Stimulated activated CD8-positive, alpha-beta memory T cell treated with anti-CD3 and anti-CD28 coated beads, Interleukin-4, amount 100 ng/mL, for 1 hour (primary cell): ENCODE data around the gene FAM219B.

Experiments used
- DNase-seq, 2 donors: peaks; one replicate each; pipeline ENCODE4 v3.0.0-alpha.2; 2020; ENCODE audit warnings: low read depth in 2 of 2, low spot score in 1 of 2

FAM219B gene

DNA sequence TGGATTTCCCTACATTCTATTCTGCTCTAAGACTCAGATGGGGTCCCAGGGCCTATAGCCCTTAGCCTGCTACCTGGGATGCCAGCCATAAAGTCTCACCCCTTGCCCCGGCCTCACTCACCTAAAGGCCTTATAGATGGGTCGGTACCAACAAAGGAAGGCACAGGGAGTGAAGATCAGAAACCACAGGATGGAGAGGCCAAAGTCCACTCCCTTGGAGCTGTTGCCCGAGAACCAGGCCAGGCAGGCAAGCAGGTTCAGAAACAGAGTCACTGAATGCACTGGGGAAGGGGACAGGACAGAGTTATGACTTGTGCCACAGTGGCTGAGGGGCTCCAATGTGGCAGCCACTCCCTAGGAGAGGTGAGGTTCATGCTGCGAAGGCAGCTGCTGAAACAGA is 56.3 kb downstream of the FAM219B start:
- DNase-seq, result no peak
